ENCODE results near the gene ONECUT1. TPM values are rescaled to one million over a fixed set of nuclear protein-coding genes. Genes with fewer than 3 reads are reported as not detected.

Gene ONECUT1
- total RNA-seq, 1 donor from 2014 or later, result not detected

DNA sequence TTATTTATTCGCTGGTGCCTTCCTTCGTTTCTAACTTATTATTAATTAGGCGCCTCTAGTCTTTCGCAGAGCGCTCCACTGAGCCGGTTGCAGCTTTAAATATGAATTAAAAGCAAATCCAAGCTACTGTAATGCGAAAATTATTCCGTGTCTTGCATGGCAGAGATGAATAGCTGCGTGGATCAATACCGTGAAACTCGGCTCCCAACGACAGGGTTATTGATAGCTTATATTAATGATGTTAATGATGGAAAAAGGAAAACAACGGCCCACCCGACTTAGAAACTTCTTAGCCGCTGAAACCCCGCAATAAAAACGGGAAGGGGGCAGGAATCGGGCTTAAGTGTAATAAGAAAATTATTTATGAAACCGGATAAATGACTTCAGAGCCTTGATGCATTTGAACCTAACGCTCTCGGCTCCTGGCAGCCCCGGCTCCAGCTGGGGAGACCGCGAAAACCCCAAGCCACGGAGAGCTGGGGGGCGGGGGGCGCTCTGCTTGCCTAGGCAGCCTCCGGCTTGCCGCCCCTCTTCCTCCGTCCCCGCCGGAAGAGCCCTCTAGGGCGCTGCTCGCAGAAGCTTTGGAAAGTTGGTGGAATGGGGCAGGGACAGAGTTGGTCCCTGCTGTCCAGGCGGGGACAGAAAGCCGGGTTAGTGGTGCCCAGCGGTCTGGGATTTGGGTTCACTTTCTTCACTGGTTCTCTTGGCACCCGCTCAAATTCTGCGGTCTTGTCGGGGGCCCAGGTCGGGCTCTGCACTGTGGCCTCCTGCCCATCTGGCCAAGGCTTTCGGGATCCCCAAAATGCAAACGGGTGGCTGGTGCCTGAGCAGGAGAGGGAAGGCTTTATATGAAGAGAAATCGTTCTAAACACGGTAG, 7.7 kb upstream of the ONECUT1 start:
- no peak for DNase-seq (ENCODE audit: low read depth, low spot score)

GRCh38 chr15:52796753-52797520, 6.8 kb upstream of the ONECUT1 start:
- no peak for DNase-seq (ENCODE audit: low read depth, low spot score)

GRCh38 chr15:52796228-52796521, 6.0 kb upstream of the ONECUT1 start:
- no peak for DNase-seq (ENCODE audit: low read depth, low spot score)

GRCh38 chr15:52795464-52796227, 5.5 kb upstream of the ONECUT1 start:
- no peak for DNase-seq (ENCODE audit: low read depth, low spot score)

DNA sequence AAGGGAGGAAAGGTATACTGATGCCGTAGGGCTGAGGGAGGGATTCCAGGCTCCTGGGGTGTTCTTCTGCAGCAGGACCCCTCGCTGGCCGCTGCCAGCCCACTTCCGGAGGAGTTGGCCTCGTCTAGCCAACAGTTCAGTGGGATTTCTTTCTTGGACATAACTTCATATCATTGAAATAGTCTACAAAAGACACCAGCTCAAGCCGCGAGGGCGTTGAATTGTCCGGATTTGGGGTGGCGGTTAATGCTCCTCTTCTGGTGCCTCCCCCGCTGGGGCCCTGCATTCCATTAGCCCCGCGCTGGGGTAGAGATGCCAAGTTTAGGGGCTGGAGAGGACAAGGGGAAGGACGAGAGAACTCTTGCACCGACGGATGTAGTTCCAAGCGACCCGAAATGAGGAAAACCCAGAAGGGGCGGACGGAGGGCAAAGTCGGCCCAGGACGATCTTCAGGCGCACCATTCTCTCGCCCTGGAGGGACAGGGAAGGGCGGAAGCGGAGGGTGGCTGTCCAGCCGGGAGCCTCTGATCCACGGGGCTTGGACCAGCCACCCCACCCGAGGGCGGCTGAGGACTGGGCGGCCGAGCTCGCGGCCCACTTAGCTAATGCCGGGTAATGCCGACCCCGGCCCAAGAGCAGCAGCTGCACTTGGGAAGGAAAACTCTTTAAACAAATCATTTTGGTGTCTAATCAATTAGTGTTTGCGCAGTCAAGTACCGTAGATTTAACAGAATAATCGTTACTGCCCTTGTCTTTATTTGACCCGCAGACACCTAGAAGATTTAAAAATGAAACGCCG, 4.7 kb upstream of the ONECUT1 start:
- no peak for DNase-seq (ENCODE audit: low read depth, low spot score)

- DNase-seq (ENCODE audit: low read depth, low spot score), result no peak
Observed at GRCh38 chr15:52791776-52792175, 1.6 kb upstream of the ONECUT1 start.

GRCh38 chr15:52790941-52791751, 1.0 kb upstream of the ONECUT1 start:
- DNase-seq (ENCODE audit: low read depth, low spot score), result no peak

DNA sequence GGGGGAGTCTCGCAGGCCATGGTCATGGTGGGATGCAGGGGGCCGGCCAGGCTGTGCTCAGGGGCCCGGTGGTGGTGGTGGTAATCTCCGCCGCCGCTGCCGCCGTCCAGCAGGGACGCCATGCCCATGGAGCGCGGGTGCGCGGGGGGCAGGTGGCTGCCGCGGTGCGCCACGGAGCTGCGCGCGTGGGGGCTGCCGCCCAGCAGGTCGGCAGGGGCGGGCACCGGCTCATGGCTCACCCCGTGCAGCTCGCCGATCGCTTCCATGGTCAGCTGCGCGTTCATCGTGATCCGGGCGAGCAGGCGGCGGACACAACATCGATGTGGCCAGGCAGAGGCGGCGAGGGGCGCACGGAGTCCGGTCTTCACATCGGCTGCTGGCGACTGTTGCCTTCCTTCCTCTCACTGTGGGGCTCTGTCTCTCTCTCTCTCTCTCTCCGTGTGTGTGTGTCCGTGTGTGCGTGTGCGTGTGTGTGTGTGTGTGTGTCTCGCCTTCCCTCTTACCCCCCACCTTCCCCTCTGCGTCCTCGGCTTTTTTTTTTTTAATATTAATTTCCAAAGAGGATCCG, 451 bp downstream of the ONECUT1 start:
- DNase-seq (ENCODE audit: low read depth, low spot score), result no peak

- no peak for DNase-seq (ENCODE audit: low read depth, low spot score)
Observed at GRCh38 chr15:52789008-52789600, 1.0 kb downstream of the ONECUT1 start.

DNA sequence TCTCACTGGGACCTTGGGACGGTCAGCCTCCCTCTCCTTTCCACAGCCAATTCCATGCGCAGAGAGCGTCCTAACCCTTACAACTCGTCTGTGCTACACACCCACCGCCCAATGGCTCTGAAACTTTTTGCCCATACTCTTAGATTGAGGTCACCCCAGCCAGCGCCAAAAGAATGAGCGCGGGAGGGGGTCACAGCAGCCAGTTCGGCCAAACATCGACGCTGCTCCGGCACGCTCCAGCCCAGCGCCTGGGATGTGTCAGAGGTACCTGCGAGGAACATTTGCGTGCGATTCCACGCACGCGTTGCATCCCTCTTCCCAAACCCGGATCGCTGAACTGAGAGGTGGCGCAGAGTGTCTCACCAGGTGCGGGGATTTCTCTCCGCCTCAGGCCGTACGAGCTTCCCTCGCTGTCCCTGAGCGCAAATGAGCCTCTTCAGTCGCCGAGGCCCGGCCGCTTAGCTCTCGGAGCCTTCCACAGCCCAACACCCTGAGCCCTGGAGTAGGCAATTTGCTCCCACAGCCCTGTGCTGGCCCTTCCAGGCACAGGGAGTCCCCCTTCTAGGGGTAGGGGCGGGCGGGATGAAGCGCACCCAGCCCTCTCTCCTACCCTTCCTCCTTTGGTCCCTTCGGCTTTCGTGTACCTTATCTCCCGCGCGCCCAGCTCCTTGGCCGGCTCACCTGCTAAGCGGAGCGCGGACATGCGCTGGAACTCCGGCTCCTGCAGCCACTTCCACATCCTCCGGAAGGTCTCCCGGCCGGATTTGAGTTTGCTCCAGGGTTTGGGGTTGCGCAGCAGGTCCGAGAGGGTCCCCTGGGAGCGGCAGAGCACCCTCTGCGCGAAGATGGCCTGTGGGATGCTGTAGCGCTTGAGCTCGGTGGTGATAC, 1.8 kb downstream of the ONECUT1 start:
- DNase-seq (ENCODE audit: low read depth, low spot score), result no peak

- no peak for DNase-seq (ENCODE audit: low read depth, low spot score)
Observed at GRCh38 chr15:52787549-52788098, 2.5 kb downstream of the ONECUT1 start.

DNA sequence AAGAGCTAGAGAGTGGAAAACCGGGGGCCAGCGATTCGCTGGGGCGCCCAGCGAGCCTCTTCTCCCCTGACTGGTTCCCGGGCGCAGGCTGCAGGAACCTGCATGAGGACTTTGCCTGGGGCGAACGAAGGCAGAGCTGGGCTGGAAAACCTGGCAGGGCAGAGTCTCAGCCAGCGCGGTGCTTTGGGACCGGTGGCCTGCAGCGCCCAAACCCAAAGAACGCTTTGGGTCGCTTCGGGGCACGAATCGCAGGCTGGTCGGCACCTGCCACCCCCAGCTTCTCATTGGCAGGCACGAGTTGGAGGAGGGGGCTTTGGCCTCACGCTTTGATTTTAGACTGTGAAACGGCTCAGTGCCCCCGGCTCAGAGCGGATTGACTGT, 3.0 kb downstream of the ONECUT1 start:
- DNase-seq (ENCODE audit: low read depth, low spot score), result no peak

- no peak for DNase-seq (ENCODE audit: low read depth, low spot score)
Observed at GRCh38 chr15:52786436-52787122, 3.6 kb downstream of the ONECUT1 start.

DNA sequence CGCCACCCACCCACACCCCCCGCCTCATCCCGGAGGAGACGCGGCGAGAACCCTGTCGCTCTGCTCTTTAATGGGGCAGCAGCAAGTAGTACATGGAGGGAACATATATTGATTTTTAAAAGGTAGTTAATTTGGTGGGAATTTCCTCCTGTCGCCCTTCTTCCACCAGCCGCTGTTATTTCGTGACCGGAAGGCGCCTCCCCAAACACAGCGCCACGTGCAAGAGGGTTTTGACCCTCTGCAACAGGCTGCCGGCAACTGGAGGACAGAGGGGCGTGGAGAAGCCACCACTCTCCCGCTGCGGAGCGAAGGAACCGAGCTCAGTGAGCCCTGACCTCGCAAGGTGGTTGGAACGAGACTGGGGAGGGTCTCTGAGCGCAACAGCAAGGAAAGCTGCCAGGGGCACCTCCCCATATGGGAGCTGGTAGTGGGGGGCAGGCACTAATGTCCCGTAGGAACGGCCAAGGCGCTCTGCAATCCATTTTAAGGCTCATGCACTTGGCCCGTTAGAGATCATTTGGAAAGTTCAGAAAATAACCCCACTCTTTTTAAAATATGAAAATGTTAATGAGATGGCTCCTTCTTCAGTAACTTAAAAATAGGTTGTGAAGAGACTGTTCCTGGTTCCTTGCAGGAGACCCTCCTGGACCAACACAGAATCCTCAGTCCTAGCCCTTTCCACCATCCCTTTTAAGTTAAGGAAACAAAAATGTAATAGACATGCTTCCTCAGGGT, 4.3 kb downstream of the ONECUT1 start:
- DNase-seq (ENCODE audit: low read depth, low spot score), result no peak

DNA sequence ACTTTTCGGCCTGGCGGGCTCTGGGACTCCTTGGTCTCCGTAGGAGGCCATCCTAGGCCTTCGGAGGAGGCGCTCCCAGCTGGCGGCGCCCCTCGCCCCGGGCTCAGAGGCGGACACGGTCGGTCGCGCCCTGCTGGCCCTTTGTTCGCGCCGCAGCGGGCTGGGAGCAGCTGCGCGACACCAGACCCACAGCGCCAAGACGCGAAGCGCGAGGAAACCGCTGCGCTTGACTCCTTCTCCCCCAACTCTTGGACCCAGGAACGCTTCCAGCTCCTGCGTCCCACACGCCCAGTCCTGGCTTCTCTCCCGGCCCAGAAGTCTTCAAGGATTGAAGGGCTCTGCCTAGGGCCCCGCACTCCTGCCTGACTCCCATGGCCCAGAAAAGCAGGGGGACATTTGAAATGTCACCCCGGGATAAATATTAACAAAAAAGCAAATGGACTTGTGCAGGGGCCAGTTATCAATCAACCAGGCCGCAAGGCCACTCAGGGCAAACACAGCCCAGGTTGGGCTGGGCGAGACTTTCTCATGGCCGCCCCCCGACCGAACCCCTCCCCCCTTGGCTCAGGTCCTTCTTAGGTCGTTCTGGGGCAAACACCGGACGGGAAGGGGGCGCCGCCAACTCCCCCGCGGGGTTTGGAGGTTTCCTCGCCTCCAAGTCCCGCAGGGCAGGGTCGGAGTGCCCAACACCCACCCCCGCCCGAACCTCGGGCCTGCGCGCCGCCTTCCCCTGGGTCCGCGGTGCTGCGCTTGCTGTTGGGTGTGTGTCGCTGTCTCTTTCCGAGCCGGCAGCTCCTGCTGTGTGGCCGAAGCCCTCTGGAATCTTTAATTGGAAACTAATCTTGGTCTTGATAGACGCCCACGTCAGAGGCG, 5.1 kb downstream of the ONECUT1 start:
- DNase-seq (ENCODE audit: low read depth, low spot score), result no peak

Data from pulmonary artery endothelial cell (primary cell).